WTC11 (cell line): ENCODE measurements around the gene PPP3R1. TPM values are rescaled to one million over a fixed set of nuclear protein-coding genes. Genes with fewer than 3 reads are reported as not detected.
A peak's percentile ranks its signal among the peaks of the same experiment; 100 is the strongest.

ENCODE experiments used
- ATAC-seq: fragments of 200-7000 bp; cut with Tn5 transposase; 2 replicates; pipeline ENCODE4 v1.10.0; 2021; ENCODE audit warnings: mild to moderate bottlenecking, moderate library complexity
- CTCF ChIA-PET: fragments of 300-600 bp; sonication (Branson Sonifier 250); formaldehyde crosslinking; loops from one replicate; lab custom pipeline; 2021; ENCODE audit warnings: antibody characterized with exemption; lab: Charles Lee
- POLR2A ChIA-PET: fragments of 350-600 bp; sonication (Branson Sonifier 250); formaldehyde crosslinking; loops from one replicate; lab custom pipeline; 2021; ENCODE audit warnings: antibody characterized with exemption; lab: Charles Lee
- DNase-seq: peaks from one replicate; pipeline ENCODE4 v3.0.0; 2021; ENCODE audit warnings: low spot score
- H3K27ac Mint-ChIP-seq: 2 replicates; pipeline ENCODE4 v1.8.0; 2021; ENCODE audit warnings: mixed read lengths
- H3K27me3 Mint-ChIP-seq: 2 replicates; pipeline ENCODE4 v1.8.0; 2021; ENCODE audit warnings: low read depth, mild to moderate bottlenecking, moderate library complexity, mixed read lengths
- H3K36me3 Mint-ChIP-seq: 2 replicates; pipeline ENCODE4 v1.8.0; 2021; ENCODE audit warnings: mixed read lengths
- H3K4me1 Mint-ChIP-seq: 2 replicates; pipeline ENCODE4 v1.8.0; 2022; ENCODE audit warnings: mixed read lengths
- H3K4me3 Mint-ChIP-seq: 2 replicates; pipeline ENCODE4 v1.8.0; 2021; ENCODE audit warnings: mild to moderate bottlenecking, moderate library complexity, mixed read lengths
- H3K9me3 Mint-ChIP-seq: 2 replicates; pipeline ENCODE4 v1.8.0; 2021; ENCODE audit warnings: mixed read lengths
- AFF4 ChIP-seq: sonication (generic); formaldehyde crosslinking; IDR thresholded peaks from 2 replicates; pipeline ENCODE4 v1.8.1; 2023; ENCODE audit warnings: mild to moderate bottlenecking, missing genetic modification reagents, borderline replicate concordance
- CBFB ChIP-seq: sonication (generic); formaldehyde crosslinking; IDR thresholded peaks from 2 replicates; pipeline ENCODE4 v1.8.1; 2022; ENCODE audit warnings: mild to moderate bottlenecking, low read depth, missing genetic modification reagents
- CREM ChIP-seq: sonication (generic); formaldehyde crosslinking; IDR thresholded peaks from 2 replicates; pipeline ENCODE4 v1.8.1; 2022; ENCODE audit warnings: mild to moderate bottlenecking, missing genetic modification reagents, moderate library complexity
- E2F5 ChIP-seq: sonication (generic); formaldehyde crosslinking; IDR thresholded peaks from 2 replicates; pipeline ENCODE4 v1.8.1; 2022; ENCODE audit warnings: mild to moderate bottlenecking, moderate library complexity, missing genetic modification reagents
- FOXP4 ChIP-seq: sonication (generic); formaldehyde crosslinking; IDR thresholded peaks from 2 replicates; pipeline ENCODE4 v1.8.0; 2022; ENCODE audit warnings: mild to moderate bottlenecking, missing genetic modification reagents
- GTF2I ChIP-seq: fragments of 250-450 bp; sonication (Bioruptor Pico); conservative IDR thresholded peaks from 2 replicates; pipeline ENCODE4 v1.4.0; 2021; ENCODE audit warnings: mild to moderate bottlenecking
- IRF1 ChIP-seq: sonication (generic); formaldehyde crosslinking; IDR thresholded peaks from 2 replicates; pipeline ENCODE4 v1.8.0; 2023; ENCODE audit warnings: missing genetic modification reagents
- JAZF1 ChIP-seq: fragments of 250-450 bp; sonication (Bioruptor Pico); IDR thresholded peaks from 2 replicates; pipeline ENCODE4 v1.9.0; 2021; ENCODE audit warnings: moderate library complexity, mild to moderate bottlenecking, inconsistent platforms
- NR1H2 ChIP-seq: sonication (generic); formaldehyde crosslinking; IDR thresholded peaks from 2 replicates; pipeline ENCODE4 v1.9.0; 2021; ENCODE audit warnings: mild to moderate bottlenecking, moderate library complexity, missing genetic modification reagents
- SMAD3 ChIP-seq: sonication (generic); formaldehyde crosslinking; IDR thresholded peaks from 2 replicates; pipeline ENCODE4 v1.8.0; 2022; ENCODE audit warnings: missing genetic modification reagents, mild to moderate bottlenecking, borderline replicate concordance
- SOX15 ChIP-seq: fragments of 250-450 bp; sonication (Bioruptor Pico); IDR thresholded peaks from 2 replicates; pipeline ENCODE4 v1.9.0; 2021; ENCODE audit warnings: mild to moderate bottlenecking
- TCF7 ChIP-seq: sonication (generic); formaldehyde crosslinking; IDR thresholded peaks from 2 replicates; pipeline ENCODE4 v1.8.0; 2022; ENCODE audit warnings: mild to moderate bottlenecking, low read depth, missing genetic modification reagents, moderate library complexity
- ZNF138 ChIP-seq: sonication (generic); formaldehyde crosslinking; conservative IDR thresholded peaks from 2 replicates; pipeline ENCODE4 v1.8.1; 2022; ENCODE audit warnings: mild to moderate bottlenecking, moderate library complexity, missing genetic modification reagents
- ZNF219 ChIP-seq: sonication (generic); formaldehyde crosslinking; IDR thresholded peaks from 2 replicates; pipeline ENCODE4 v1.8.0; 2023; ENCODE audit warnings: missing genetic modification reagents, mild to moderate bottlenecking, borderline replicate concordance
- ZNF532 ChIP-seq: fragments of 250-450 bp; sonication (Bioruptor Pico); IDR thresholded peaks from 2 replicates; pipeline ENCODE4 v1.9.0; 2021; ENCODE audit warnings: mild to moderate bottlenecking, borderline replicate concordance
- total RNA-seq: library from RNA; stranded (reverse); gene quantifications from 3 replicates; pipeline ENCODE4 v1.2.3, GENCODE V29; 2021

PPP3R1 gene
- total RNA-seq, 1 experiment from 2014 or later = 61.4 TPM

- ChIA-PET POLR2A (no interaction called here), CTCF (interaction anchor here (1.0 kb wide), 1 partner anchor 54 kb away, joined by 3 read pairs; no protein-coding TSS in a partner anchor)
Observed at GRCh38 chr2:68250196-68250595, 2.1 kb downstream of the PPP3R1 start.

More at GRCh38 chr2:68250196-68250595, 2.1 kb downstream of the PPP3R1 start:
- Mint-ChIP-seq H3K27ac (peak overlapping the region; percentile 100), H3K36me3 (peaks cover 7% of the 10 kb centered on the region), H3K4me3 (peak overlapping the region; percentile 98), H3K9me3 (no peaks in the 10 kb centered on the region), H3K27me3 (no peaks in the 10 kb centered on the region), H3K4me1 (peaks cover 19% of the 10 kb centered on the region)
- DNase-seq (no peak), ATAC-seq (no peak)
- TF ChIP-seq ZNF532 (CRISPR knock-in tag) (no peak), NR1H2 (no peak), TCF7 (CRISPR knock-in tag) (no peak), ZNF138 (CRISPR knock-in tag) (no peak), IRF1 (CRISPR knock-in tag) (no peak), GTF2I (no peak), CBFB (CRISPR knock-in tag) (no peak), ZNF219 (CRISPR knock-in tag) (no peak), JAZF1 (no peak), SMAD3 (CRISPR knock-in tag) (no peak), FOXP4 (CRISPR knock-in tag) (no peak), CREM (CRISPR knock-in tag) (no peak), SOX15 (CRISPR knock-in tag) (no peak), AFF4 (no peak), E2F5 (CRISPR knock-in tag) (no peak)
